Mesenchymal stem cell (in vitro differentiated cells and primary cell): ENCODE data around the gene SERP2.

ENCODE experiments used
- DNase-seq: peaks from one replicate; pipeline ENCODE4 v3.0.0-alpha.2; 2013
- H2AFZ ChIP-seq: one replicate; pipeline ENCODE4 v1.6.1; 2013; ENCODE audit warnings: low read depth, mild to moderate bottlenecking, control low read depth, inconsistent platforms, low read length, moderate library complexity
- H2AK5ac ChIP-seq: 2 replicates; pipeline ENCODE4 v1.6.1; 2013; ENCODE audit warnings: low read length, moderate library complexity, mild to moderate bottlenecking, inconsistent platforms; ENCODE audit not compliant: severe bottlenecking
- H2BK120ac ChIP-seq: one replicate; pipeline ENCODE4 v1.6.1; 2013; ENCODE audit warnings: low read depth, mild to moderate bottlenecking, inconsistent platforms, low read length, moderate library complexity
- H2BK12ac ChIP-seq, 2 experiments: one replicate each; pipeline ENCODE4 v1.6.1; 2013; ENCODE audit warnings: inconsistent platforms in 2 of 2, low read length in 2 of 2, mild to moderate bottlenecking in 2 of 2, moderate library complexity in 2 of 2, control low read depth in 1 of 2
- H2BK15ac ChIP-seq: one replicate; pipeline ENCODE4 v1.6.1; 2013; ENCODE audit warnings: mild to moderate bottlenecking, low read depth, inconsistent platforms; ENCODE audit not compliant: poor library complexity, severe bottlenecking
- H2BK5ac ChIP-seq: 2 replicates; pipeline ENCODE4 v1.6.1; 2013; ENCODE audit warnings: low read depth, mild to moderate bottlenecking, low read length, control low read depth, inconsistent platforms; ENCODE audit not compliant: poor library complexity, severe bottlenecking
- H3K14ac ChIP-seq, 2 experiments: one replicate each; pipeline ENCODE4 v1.6.1; 2013; ENCODE audit warnings: inconsistent platforms in 2 of 2, low read length in 2 of 2, control low read depth in 1 of 2, mild to moderate bottlenecking in 1 of 2, moderate library complexity in 1 of 2
- H3K18ac ChIP-seq, 2 experiments: one replicate each; pipeline ENCODE4 v1.6.1; 2013; ENCODE audit warnings: inconsistent platforms in 2 of 2, low read length in 2 of 2, control low read depth in 1 of 2, low read depth in 1 of 2, mild to moderate bottlenecking in 1 of 2
- H3K23ac ChIP-seq, 2 experiments: one replicate each; pipeline ENCODE4 v1.6.1; 2013; ENCODE audit warnings: inconsistent platforms in 2 of 2, low read length in 2 of 2, mild to moderate bottlenecking in 2 of 2, moderate library complexity in 2 of 2, control low read depth in 1 of 2
- H3K27ac ChIP-seq: 2 replicates; pipeline ENCODE4 v1.5.1; 2013; ENCODE audit warnings: mild to moderate bottlenecking, moderate library complexity, low read length, control low read depth, inconsistent platforms; ENCODE audit not compliant: poor library complexity, severe bottlenecking
- H3K27me3 ChIP-seq, 2 experiments: 2 replicates each; pipeline versions ENCODE4 v1.6.1 to v1.7.0; 2013; ENCODE audit warnings: low read length in 2 of 2, mild to moderate bottlenecking in 2 of 2, moderate library complexity in 2 of 2, control low read depth in 1 of 2, inconsistent platforms in 1 of 2; ENCODE audit not compliant: control insufficient read depth in 1 of 2, insufficient read depth in 1 of 2
- H3K36me3 ChIP-seq, 2 experiments: 2 replicates each; pipeline versions ENCODE4 v1.6.1 to v1.7.0; 2013; ENCODE audit warnings: low read length in 2 of 2, control low read depth in 1 of 2, inconsistent platforms in 1 of 2, low read depth in 1 of 2, mild to moderate bottlenecking in 1 of 2; ENCODE audit not compliant: insufficient read depth in 2 of 2, control insufficient read depth in 1 of 2
- H3K4ac ChIP-seq, 2 experiments: one replicate each; pipeline ENCODE4 v1.6.1; 2013; ENCODE audit warnings: inconsistent platforms in 2 of 2, low read length in 2 of 2, mild to moderate bottlenecking in 2 of 2, moderate library complexity in 2 of 2, control low read depth in 1 of 2, low read depth in 1 of 2
- H3K4me1 ChIP-seq: 2 replicates; pipeline ENCODE4 v1.6.1; 2013; ENCODE audit warnings: low read depth, low read length, control low read depth; ENCODE audit not compliant: control insufficient read depth, insufficient read depth
- H3K4me2 ChIP-seq: 2 replicates; pipeline ENCODE4 v1.6.1; 2013; ENCODE audit warnings: low read length, mild to moderate bottlenecking, inconsistent platforms; ENCODE audit not compliant: poor library complexity, severe bottlenecking
- H3K4me3 ChIP-seq, 2 experiments: 2 replicates each; pipeline versions ENCODE4 v1.5.1 to v1.7.0; 2013; ENCODE audit warnings: low read length in 2 of 2, mild to moderate bottlenecking in 2 of 2, control low read depth in 1 of 2, low read depth in 1 of 2; ENCODE audit not compliant: insufficient read depth in 1 of 2
- H3K79me1 ChIP-seq: replicated peaks from 2 replicates; pipeline ENCODE4 v1.6.1; 2013; ENCODE audit warnings: mild to moderate bottlenecking, control low read depth, low read length, inconsistent platforms; ENCODE audit not compliant: poor library complexity, severe bottlenecking
- H3K9ac ChIP-seq: 2 replicates; pipeline ENCODE4 v1.7.0; 2013; ENCODE audit warnings: mild to moderate bottlenecking, low read length, moderate library complexity
- H3K9me3 ChIP-seq: 2 replicates; pipeline ENCODE4 v1.7.0; 2013; ENCODE audit warnings: mild to moderate bottlenecking, low read length; ENCODE audit not compliant: control insufficient read depth
- H4K8ac ChIP-seq: one replicate; pipeline ENCODE4 v1.6.1; 2013; ENCODE audit warnings: inconsistent platforms, mild to moderate bottlenecking, low read length, moderate library complexity
- H4K91ac ChIP-seq: one replicate; pipeline ENCODE4 v1.6.1; 2013; ENCODE audit warnings: mild to moderate bottlenecking, low read length, inconsistent platforms
- WGBS: methylation state at CpG from one replicate; pipeline ENCODE4 v1.1.7; 2013; ENCODE audit warnings: mixed read lengths; 5-methylcytosine and 5-hydroxymethylcytosine counted together

Gene SERP2

DNA sequence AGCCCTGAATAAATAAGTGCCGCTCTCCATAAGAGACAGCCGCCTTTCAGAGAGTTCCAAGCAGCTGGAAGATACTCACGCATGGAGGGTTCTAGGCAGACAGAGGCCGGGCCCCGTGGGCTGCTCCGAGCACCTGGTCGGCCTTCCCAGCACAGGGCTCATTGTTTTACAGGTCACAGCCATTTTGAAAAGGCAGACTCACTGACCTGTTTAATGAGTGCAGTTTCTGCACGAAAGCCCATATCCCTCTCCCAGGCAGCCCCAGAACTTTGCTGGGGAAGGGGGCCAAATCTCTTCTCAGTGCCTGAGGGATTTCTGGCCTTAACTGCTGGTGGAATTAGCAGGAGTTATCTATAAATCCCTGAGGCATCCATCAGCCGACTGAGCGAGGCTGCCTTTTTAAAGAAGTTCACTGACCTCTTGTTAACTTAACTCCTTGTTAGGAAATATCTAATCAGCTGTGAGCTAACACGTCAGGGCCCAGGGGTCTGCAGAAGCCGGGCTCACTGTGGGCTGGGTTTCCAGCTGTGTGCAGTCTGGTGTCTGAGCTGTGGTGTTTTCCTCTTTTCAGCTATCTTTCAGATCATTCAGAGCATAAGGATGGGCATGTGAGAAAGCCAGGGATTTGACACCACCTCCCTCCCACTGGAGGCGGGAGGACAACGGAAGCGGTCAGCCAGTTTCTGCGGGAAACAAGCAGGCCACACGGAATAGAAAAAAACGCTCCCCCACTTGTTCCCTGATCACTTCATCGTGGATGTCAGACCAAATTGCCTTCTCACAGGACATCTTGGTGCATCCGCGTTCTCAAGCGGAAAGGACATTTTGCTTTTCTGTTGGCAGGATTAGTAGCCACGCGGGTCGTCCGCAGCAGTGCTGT is 23.3 kb downstream of the SERP2 start:
- H3K79me1 ChIP-seq, result no peaks in the 10 kb centered on the region
- H4K91ac ChIP-seq, result peak overlapping the region; percentile 89
- H4K8ac ChIP-seq, result peak overlapping the region; percentile 47
- H3K9ac ChIP-seq, result peak overlapping the region; percentile 69
- H3K9me3 ChIP-seq, result no peaks in the 10 kb centered on the region
- H2BK12ac ChIP-seq, result peak overlapping the region; percentile 32 to 97
- DNase-seq, result peak; percentile 91
- peak overlapping the region; percentile 85 for H2BK5ac ChIP-seq
- H2AK5ac ChIP-seq, result peak overlapping the region; percentile 97
- H3K27me3 ChIP-seq, result peaks cover 0 to 11% of the 10 kb centered on the region in 2 experiments
- peak overlapping the region; percentile 75 to 91 for H3K18ac ChIP-seq
- H3K4ac ChIP-seq, result peak overlapping the region; percentile 66 to 79
- no peak overlapping the region for H2BK15ac ChIP-seq
- no peaks in the 10 kb centered on the region for H3K36me3 ChIP-seq
- WGBS, result 37% methylated on average over 26 of the region's 26 CpGs
- H3K4me3 ChIP-seq, result peak overlapping the region in 1 of 2 experiments; percentile 35
- H3K4me2 ChIP-seq, result no peak overlapping the region
- H3K4me1 ChIP-seq, result peaks cover 21% of the 10 kb centered on the region
- peak overlapping the region; percentile 93 for H3K27ac ChIP-seq
- no peak overlapping the region for H3K14ac ChIP-seq
- H2BK120ac ChIP-seq, result peak overlapping the region; percentile 65
- no peak overlapping the region for H3K23ac ChIP-seq
- H2AFZ ChIP-seq, result no peak overlapping the region

DNA sequence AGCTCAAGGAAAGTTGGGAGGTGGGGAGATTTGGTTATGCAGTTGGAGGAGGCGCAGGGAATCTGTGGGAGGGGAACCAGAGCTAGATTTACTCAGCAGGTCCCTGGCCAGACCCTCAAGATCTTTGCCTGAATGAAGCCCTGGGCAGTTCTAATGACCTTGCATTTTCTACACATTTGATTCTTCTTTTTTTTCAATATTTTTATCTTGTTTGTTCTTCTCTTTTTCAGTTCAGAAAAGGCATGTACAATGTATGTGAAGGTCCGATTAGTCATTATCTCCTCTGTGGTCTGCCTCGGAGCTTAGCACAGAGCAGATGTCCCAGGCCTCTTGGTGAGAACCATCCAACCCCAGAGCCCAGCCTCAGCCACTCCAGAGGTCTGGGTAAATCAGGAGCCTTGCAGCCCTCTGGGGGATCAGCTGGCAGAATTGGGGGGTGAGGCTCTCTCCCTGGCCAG is 24.2 kb downstream of the SERP2 start:
- peak overlapping the region; percentile 12 for H2BK5ac ChIP-seq
- peak overlapping the region; percentile 45 for H4K8ac ChIP-seq
- peak overlapping the region; percentile 91 to 92 for H3K18ac ChIP-seq
- H2BK120ac ChIP-seq, result peak overlapping the region; percentile 74
- H2BK15ac ChIP-seq, result no peak overlapping the region
- DNase-seq, result peak; percentile 82
- H3K4me1 ChIP-seq, result peaks cover 19% of the 10 kb centered on the region
- no peak overlapping the region for H2AFZ ChIP-seq
- H3K27me3 ChIP-seq, result peaks cover 0 to 16% of the 10 kb centered on the region in 2 experiments
- no peak overlapping the region for H3K4me3 ChIP-seq
- H3K36me3 ChIP-seq, result no peaks in the 10 kb centered on the region
- no peak overlapping the region for H4K91ac ChIP-seq
- no peak overlapping the region for H3K4me2 ChIP-seq
- 44% methylated on average over 3 of the region's 3 CpGs for WGBS
- H3K23ac ChIP-seq, result no peak overlapping the region
- peak overlapping the region; percentile 69 for H3K9ac ChIP-seq
- peak overlapping the region; percentile 92 for H2AK5ac ChIP-seq
- H3K79me1 ChIP-seq, result no peaks in the 10 kb centered on the region
- H3K14ac ChIP-seq, result no peak overlapping the region
- peak overlapping the region; percentile 93 for H3K27ac ChIP-seq
- H2BK12ac ChIP-seq, result peak overlapping the region; percentile 57 to 90
- peak overlapping the region; percentile 66 to 84 for H3K4ac ChIP-seq
- no peaks in the 10 kb centered on the region for H3K9me3 ChIP-seq

- H3K18ac ChIP-seq, result peak overlapping the region in 1 of 2 experiments; percentile 64
These were observed 25.0 kb downstream of the SERP2 start for GRCh38 chr13:44398606-44399005.

DNA sequence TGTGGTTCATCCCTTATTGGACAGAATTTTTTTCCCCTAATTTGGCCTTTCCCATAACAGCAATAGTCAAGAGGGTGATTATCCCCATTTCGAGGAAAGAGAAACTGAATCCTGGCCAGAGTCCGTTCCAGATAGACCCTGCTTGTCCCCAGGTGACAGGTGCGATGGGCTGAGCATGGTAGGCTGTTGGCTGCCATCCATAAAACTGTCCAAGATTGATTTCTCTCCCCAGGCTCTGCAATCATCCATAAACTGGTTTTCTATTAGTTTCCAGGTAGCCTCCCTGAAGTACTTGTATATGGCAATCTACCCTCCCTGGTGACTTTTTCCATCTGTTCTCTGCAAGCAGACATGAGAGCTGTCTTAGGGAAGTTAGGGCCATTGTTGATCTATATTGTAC is 25.4 kb downstream of the SERP2 start:
- Histone ChIP-seq H3K27me3 (peaks cover 0 to 26% of the 10 kb centered on the region in 2 experiments), H3K4ac (peak overlapping the region; percentile 0 to 44), H3K9me3 (no peaks in the 10 kb centered on the region), H2BK5ac (no peak overlapping the region), H3K4me1 (peaks cover 27% of the 10 kb centered on the region), H3K27ac (no peak overlapping the region), H4K8ac (no peak overlapping the region), H2AK5ac (peak overlapping the region; percentile 70), H3K18ac (no peak overlapping the region), H2AFZ (no peak overlapping the region), H3K23ac (no peak overlapping the region), H4K91ac (no peak overlapping the region), H2BK12ac (peak overlapping the region; percentile 29 to 91), H2BK120ac (no peak overlapping the region), H3K9ac (no peak overlapping the region), H3K79me1 (no peaks in the 10 kb centered on the region), H3K14ac (no peak overlapping the region), H3K36me3 (no peaks in the 10 kb centered on the region), H3K4me3 (no peak overlapping the region), H3K4me2 (no peak overlapping the region), H2BK15ac (no peak overlapping the region)
- 93% methylated on average over 3 of the region's 3 CpGs for WGBS
- DNase-seq, result no peak

More at GRCh38 chr13:44398606-44399005, 25.0 kb downstream of the SERP2 start:
- no peaks in the 10 kb centered on the region for H3K36me3 ChIP-seq
- H2BK15ac ChIP-seq, result peak overlapping the region; percentile 84
- peak overlapping the region; percentile 6 for H4K91ac ChIP-seq
- H4K8ac ChIP-seq, result peak overlapping the region; percentile 35
- peaks cover 24% of the 10 kb centered on the region for H3K4me1 ChIP-seq
- 99% methylated on average over 3 of the region's 3 CpGs for WGBS
- no peak overlapping the region for H3K27ac ChIP-seq
- H2BK5ac ChIP-seq, result no peak overlapping the region
- no peak overlapping the region for H3K23ac ChIP-seq
- peak overlapping the region; percentile 29 to 91 for H2BK12ac ChIP-seq
- no peak overlapping the region for H3K9ac ChIP-seq
- no peak overlapping the region for H3K4me2 ChIP-seq
- no peak overlapping the region for H3K4me3 ChIP-seq
- H3K14ac ChIP-seq, result no peak overlapping the region
- H3K9me3 ChIP-seq, result no peaks in the 10 kb centered on the region
- H3K4ac ChIP-seq, result peak overlapping the region; percentile 0 to 44
- no peak overlapping the region for H2AFZ ChIP-seq
- H2BK120ac ChIP-seq, result peak overlapping the region; percentile 77
- no peaks in the 10 kb centered on the region for H3K79me1 ChIP-seq
- peak overlapping the region; percentile 70 for H2AK5ac ChIP-seq
- peaks cover 0 to 24% of the 10 kb centered on the region in 2 experiments for H3K27me3 ChIP-seq
- no peak for DNase-seq
